ENCODE results near the gene CCDC33.

Gene CCDC33

GRCh38 chr15:74291101-74292071 lies 55.3 kb downstream of the CCDC33 start:
- DNase-seq: peak; percentile 73

DNA sequence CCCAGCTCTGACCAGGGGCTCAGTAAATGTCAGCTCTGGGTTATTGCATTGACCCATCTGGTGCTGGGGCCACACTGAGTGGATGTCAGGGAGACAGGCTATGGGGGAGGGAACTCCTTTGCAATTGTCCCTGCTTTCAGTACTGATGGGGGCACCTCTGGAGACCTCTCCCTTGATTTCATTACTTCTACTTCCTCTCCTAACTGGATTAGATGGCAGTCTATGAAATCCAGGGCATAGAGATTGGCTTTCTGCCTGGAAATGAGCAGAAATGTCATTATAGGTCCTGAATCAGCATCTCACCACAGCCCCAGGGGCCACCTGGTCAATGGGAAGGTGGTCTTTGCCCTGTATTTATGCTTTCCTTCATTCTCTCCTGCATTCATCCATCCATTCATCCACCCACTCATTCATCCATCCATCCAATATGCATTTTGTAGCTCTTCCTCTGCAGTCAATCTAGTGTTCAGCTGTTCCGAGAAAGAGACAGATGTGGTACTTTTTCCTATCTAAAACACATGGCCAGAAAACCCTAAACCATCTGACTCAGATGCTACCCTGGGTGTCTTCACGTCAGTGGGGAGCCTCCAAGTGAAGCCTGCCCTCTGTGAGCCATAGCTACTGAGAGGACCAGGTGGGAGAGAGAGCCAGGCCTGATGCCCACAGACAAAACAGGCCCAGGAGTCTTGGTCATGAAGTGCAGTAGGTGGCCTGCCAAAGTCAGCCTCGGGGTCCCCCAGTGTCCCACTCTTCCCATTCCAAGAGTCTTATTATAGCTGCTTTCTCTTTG lies 57.1 kb downstream of the CCDC33 start:
- no peak for DNase-seq

DNA sequence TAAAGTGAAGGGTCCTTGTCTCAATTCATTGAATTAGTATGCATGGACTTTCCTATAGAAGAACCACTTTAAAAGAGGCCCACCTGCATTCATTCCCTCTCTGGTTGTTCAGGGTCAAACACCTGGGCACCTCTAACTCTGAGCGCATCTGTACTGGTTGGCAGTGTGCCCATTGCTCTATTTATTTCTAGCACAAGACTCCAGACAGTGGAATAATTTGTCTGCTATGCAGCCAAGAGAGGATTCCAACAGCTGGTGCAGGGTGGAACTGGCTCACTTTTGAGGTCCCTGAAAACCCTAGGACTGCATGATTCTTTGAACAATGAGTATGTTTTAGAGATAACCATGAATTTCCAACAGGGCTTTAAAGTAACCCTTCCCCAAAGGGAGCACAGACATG lies 57.9 kb downstream of the CCDC33 start:
- no peak for DNase-seq

GRCh38 chr15:74295800-74296199 lies 59.7 kb downstream of the CCDC33 start:
- no peak for DNase-seq

DNA sequence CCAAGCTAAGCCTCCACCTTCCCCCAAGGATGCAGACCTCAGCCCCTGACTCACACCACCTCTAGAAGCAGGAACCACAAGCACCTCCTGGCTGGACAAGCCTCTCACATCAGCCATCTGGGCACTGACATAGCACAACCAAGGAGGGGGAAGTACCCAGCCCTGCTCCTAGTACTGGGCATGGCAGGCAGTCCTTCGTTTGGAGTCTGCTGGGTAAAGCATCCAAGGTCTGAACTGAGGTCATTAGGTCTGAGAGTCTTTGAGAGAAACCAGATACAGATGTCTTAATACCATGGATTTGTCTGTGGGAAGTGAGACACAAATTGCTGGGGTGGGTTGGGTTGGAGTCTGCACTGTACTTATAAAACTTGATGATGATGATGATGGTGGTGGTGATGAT lies 61.8 kb downstream of the CCDC33 start:
- DNase-seq: no peak

DNA sequence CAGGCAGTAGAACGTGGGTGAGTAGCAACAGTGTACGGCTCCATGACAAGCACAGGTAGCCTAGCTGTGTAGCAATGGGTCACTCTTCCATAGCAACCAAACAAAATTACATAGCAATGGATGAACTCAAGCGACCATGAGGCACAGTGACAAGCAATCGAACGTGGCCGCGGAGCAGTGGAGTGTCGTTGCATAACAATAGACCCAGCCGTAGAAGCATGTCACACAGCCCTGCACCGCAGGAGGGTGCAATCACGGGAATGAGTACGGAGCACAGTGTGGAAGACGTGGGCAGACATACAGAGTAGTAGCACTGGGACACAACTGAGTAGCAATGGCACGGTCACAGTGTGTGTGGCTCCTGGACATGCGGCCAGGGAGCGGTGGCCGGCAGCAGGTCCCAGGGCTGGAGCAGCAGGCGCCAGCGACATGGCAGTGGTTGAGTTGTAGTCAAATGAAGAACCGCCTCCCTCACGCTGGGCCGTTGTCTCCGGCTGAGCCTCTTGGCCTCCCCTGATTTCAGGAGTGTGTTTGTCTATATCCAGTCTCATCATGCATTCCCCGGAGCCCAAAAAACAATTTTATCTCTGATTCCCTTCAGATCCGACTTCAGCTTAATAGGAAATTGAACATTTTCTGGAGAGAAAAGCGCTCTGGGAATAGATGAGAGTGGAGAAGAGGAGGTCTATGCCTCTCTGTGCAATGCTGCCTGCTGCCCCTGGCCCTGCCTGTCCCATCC lies 64.1 kb downstream of the CCDC33 start:
- DNase-seq: no peak

GRCh38 chr15:74301583-74302361 lies 65.6 kb downstream of the CCDC33 start:
- DNase-seq: no peak

DNA sequence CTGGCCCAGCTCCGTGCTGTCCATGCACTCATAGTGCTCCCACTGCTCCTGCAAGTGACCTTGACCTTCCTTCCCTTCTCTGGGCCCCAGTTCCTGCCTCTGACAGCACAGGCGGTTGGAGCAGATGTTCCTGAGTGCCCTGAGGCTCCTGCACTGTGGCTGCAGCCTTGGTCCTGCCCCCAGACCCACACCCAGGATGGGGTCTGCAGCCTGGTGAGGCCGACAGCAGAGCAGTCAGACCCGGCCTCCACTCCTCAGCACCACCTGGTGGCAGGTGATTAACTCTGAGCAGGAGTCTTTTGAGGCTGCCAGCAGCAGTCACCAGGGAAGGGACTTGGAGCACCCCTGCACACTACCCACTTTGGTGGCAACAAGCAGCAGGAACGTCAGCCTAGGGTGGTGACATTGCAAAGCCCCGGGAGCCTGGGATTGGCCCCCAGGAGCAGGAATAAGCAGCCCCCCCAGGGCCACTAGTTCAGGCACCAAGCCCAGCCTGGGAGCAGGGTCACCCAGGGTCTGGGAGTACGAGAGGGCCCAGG lies 66.8 kb downstream of the CCDC33 start:
- peak; percentile 30 for DNase-seq

DNA sequence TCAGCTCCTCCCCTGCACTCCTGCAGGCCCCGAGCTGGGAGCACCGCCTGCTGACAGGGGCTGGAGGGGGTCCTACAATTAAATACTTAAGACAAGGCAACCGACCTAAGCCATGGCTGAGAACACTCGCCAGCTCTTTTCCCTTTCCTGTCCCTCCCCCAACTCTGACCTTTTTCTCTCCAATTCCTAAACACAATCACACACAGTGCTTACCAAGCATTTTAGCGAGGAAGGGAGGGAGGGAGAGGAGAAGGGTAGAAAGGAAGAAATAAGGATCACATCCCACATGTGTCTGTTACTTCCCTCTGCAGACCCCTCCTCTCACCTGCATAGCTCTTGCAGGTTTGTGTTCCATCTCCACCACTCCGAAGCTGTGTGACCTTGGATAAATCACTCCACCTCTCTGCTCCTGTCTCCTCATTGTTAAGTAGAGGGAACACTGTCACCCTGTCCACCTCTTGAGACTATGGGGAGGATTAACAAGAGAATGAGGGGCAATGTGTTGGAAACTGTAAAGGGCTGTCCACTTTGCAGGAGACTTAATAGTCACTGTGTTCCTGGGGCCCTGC lies 67.7 kb downstream of the CCDC33 start:
- DNase-seq: no peak

DNA sequence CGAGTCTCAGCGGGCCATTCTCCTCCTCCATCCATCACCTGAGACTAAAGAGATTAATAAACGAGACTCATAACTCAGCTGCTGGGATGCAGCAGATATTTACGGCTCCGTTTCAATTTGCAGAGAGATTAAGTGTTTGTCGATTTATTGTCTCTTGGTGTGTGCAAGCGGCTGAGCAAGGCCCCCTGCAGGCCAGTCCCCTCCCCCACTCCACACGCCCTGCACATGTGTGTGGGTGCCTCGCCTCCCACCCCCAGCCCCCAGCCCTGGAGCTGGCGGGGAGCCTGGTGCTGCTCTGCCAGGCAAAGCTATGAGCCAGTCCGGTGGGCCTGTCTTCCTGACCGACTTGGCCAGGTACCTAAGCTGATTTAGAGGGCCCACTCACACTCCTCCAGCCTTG lies 68.3 kb downstream of the CCDC33 start:
- no peak for DNase-seq

DNA sequence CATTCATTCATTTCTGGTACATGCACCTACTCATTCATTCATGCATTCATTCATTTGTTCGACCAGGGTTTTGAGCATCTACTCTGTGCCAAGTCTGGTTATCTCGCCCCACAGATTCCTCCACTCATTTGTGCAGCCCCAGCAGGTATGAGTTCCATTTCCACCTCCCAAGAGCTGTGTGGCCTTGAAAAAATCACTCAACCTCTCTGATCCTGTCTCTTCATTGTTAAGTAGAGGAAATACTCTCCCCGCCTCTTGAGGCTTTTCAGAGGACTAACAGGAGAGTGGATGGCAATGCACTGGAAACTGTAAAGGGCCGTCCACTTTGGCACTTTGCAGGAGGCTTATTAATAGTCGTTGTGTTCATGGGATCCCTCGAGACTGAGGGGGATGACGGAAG lies 69.6 kb downstream of the CCDC33 start:
- no peak for DNase-seq

DNA sequence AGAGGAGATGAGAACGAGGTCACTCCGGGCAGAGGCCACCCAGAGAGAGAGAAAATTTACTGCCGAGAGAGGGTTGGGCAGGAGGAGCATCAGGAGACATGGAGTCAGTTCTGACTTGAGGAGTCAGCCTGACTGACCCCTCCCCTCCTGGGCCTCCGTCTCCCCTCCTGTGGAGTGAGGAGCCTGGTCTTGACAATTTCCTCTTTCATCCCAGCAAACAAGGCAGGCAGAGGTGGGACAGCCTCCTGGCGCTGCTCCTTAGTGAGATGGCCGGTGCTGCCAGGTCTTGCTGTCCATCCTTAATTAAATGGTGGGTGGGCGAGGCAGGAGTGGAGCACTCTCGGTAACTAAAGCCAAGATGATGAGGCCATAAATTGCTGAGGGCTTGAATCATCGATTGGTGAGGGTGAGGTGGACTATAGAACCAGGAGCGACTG lies 70.7 kb downstream of the CCDC33 start:
- DNase-seq: no peak

DNA sequence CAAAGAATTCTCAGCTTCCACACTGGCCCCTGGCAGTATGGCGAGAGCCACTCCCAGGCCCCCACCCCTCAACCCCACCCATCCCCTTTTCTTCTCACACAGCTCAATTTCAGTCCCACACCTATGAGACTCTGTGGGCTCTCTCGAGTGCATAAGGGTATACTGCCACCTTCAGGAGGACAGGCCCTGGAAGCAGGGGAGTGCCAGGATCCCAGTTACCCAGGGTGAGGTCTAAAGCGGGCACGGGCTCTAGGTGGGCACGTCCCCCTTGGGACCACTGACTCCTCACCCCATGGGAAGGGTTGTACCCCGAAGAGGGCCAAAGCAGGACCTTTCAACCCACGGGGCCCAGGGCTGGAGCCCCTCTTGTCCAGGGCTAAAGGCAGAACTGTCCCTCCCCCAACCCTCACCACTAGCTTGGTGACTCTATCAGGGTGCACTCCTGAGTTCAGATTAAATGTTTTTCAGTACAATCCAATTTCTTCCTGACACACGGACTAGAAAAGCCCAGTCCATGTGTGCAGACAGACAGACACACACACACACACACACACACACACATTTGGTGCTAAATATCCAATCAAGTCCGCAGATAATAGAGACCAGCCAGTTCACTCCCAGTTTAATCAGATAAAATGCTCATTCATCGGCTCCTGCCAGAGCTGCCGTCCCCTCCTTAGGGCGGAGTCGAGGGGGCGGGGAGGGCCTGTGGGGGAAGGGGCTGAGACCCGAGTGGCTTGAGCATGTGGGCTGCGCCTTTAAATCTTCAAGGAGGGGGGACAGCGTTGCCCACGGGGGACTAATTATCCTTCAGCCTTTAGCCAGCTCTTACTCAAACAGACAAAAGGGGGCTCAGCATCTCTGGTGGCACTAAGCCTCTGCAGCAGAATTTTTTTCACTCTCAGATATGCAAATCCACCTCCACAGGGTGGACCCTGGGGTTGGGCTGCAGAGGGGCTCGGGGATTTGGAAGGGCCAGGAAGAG lies 72.0 kb downstream of the CCDC33 start:
- peak; percentile 46 for DNase-seq

- DNase-seq: no peak
Observed at GRCh38 chr15:74311734-74312444, 75.8 kb downstream of the CCDC33 start.

GRCh38 chr15:74312445-74313007 lies 76.4 kb downstream of the CCDC33 start:
- no peak for DNase-seq

GRCh38 chr15:74313889-74314288 lies 77.8 kb downstream of the CCDC33 start:
- DNase-seq: no peak

DNA sequence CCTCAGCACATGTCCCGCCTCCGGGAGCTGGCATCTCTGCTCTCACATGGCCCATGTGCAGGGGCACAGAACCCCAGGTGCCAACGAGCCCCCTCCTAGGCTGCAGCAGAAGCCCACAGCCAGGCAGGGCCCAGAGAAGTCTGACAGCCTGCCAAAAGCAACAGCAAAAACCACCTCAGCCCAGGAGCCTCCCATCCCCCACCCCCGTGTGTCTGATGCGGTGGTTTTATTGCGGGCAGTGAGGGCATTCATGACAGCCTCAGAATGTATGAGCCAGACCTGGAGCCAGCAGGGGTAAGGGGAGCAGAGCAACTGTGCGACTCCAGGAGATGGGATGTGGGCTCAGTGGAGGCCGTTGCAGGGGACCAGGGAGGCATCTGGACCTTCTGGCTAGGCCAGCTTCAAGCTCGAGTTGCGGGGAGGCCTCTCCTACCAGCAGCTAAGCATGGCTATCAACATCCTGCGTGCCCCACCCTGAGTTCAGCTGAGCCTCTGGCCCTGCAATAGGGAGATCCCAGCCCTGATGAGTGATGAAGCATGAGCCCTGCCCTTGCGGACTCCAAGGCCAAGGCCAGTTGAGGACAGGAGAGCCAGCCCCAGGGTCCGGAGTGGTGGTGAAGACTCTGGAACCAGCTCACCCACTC lies 78.8 kb downstream of the CCDC33 start:
- DNase-seq: no peak

DNA sequence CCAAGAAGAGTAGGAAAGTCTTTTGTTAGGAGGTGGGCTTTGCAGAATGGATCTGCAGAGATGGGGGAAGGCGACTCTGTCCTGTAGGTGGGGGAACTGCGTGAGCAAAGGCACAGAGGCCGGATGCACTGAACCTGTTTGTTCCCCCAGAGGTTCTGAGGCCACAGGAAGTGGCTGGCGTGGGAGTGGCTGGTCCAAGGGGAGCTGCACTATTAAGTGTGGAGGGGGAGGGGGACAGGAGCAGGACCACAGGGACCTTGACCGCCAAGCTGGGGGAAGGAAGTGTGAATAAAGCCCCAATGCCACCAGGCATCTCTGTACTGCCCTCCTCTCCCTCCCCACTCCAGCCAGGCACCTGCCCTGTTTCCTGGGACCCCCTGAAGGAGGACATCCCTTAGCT lies 79.5 kb downstream of the CCDC33 start:
- peak; percentile 42 for DNase-seq

DNA sequence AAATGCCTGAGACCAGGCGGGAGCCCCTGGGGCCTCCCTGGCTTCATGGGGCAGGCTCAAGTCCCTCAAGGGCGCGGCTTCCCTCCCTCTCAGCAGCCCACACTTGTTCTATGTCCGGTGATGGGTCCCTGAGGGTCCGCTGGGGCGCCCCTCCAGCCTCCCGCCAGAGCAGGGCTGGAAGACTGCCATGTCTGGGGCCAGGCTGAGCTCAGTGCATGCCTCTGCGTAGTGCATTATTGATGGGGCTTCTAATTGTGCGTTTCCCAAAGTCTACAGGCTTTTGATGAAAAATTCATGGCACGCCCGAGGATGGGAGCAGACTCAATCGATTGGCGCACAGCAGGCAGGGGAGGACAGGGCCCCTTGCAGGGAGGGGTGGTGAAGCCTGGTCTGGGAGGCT lies 80.0 kb downstream of the CCDC33 start:
- DNase-seq: no peak

Data from activated CD4-positive, alpha-beta T cell treated with anti-CD3 and anti-CD28 coated beads, Interleukin-10, Interleukin-2, amounts not matched to agents 100 ng/mL and 50 ng/mL, durations not matched to agents 16 hours and 8 hours (primary cell).